ENCODE results near the gene PLA2G4E. TPM values are rescaled to one million over a fixed set of nuclear protein-coding genes. Genes with fewer than 3 reads are reported as not detected.

Gene PLA2G4E
- total and polyA plus RNA-seq, 2 experiments from 2014 or later = not detected

GRCh38 chr15:41967506-41968206 lies 53.2 kb downstream of the PLA2G4E start:
- H3K4me2 ChIP-seq = no peak overlapping the region
- peaks cover 34% of the 10 kb centered on the region for H4K20me1 ChIP-seq (replicated peaks; ENCODE audit: insufficient read depth)
- TF ChIP-seq POLR2AphosphoS5 (IDR thresholded peaks at IDR 0.05; ENCODE audit: low read depth) (no peak), STAT1 (IDR thresholded peaks at IDR 0.05; ENCODE audit: unreplicated experiment) (no peak), ZNF331 (CRISPR knock-in tag; IDR thresholded peaks at IDR 0.05; ENCODE audit: low read depth) (no peak), EZH2 (IDR thresholded peaks at IDR 0.05; ENCODE audit: low read depth, unreplicated experiment) (no peak)
- TF ChIP-seq, protein P1, sequence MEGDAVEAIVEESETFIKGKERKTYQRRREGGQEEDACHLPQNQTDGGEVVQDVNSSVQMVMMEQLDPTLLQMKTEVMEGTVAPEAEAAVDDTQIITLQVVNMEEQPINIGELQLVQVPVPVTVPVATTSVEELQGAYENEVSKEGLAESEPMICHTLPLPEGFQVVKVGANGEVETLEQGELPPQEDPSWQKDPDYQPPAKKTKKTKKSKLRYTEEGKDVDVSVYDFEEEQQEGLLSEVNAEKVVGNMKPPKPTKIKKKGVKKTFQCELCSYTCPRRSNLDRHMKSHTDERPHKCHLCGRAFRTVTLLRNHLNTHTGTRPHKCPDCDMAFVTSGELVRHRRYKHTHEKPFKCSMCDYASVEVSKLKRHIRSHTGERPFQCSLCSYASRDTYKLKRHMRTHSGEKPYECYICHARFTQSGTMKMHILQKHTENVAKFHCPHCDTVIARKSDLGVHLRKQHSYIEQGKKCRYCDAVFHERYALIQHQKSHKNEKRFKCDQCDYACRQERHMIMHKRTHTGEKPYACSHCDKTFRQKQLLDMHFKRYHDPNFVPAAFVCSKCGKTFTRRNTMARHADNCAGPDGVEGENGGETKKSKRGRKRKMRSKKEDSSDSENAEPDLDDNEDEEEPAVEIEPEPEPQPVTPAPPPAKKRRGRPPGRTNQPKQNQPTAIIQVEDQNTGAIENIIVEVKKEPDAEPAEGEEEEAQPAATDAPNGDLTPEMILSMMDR (conservative IDR thresholded peaks at IDR 0.05; ENCODE audit: low read depth in 2 of 2) = no peak
- H3K27me3 Mint-ChIP-seq (ENCODE audit: insufficient read depth, low read depth, poor library complexity) = peaks cover 2% of the 10 kb centered on the region
- peaks cover 30% of the 10 kb centered on the region for H3K4me1 Mint-ChIP-seq
- no peaks in the 10 kb centered on the region for H3K27me3 ChIP-seq (ENCODE audit: insufficient read depth)
- H3K27ac ChIP-seq (ENCODE audit: low read depth) = no peak overlapping the region
- no peaks in the 10 kb centered on the region for H3K36me3 ChIP-seq (ENCODE audit: insufficient read depth)
- no peaks in the 10 kb centered on the region for H3K9me2 ChIP-seq (ENCODE audit: insufficient read depth)
- DNase-seq (ENCODE audit: low spot score) (no peak), ATAC-seq (no peak)
- no peak overlapping the region; the same call in 1 of the 2 replicates for H3K27ac Mint-ChIP-seq
- no peak overlapping the region for H3K4me3 ChIP-seq
- peaks cover 9% of the 10 kb centered on the region; the same call in 2 of the 3 replicates for H3K36me3 Mint-ChIP-seq (ENCODE audit: low read depth)
- no peak overlapping the region for H2AFZ ChIP-seq
- no peak overlapping the region for H3K4me3 Mint-ChIP-seq
- no peaks in the 10 kb centered on the region for H3F3A ChIP-seq (replicated peaks; ENCODE audit: low read depth)
- peaks cover 82% of the 10 kb centered on the region for H3K79me2 ChIP-seq (replicated peaks; ENCODE audit: insufficient read depth)
- peaks cover 18% of the 10 kb centered on the region for H3K4me1 ChIP-seq (ENCODE audit: insufficient read depth)
- H3K9me3 Mint-ChIP-seq = no peaks in the 10 kb centered on the region

- Histone ChIP-seq H3K9me2 (ENCODE audit: insufficient read depth) (no peaks in the 10 kb centered on the region), H3K4me3 (no peak overlapping the region), H3K27me3 (ENCODE audit: insufficient read depth) (no peaks in the 10 kb centered on the region), H3K27ac (ENCODE audit: low read depth) (no peak overlapping the region), H4K20me1 (replicated peaks; ENCODE audit: insufficient read depth) (peaks cover 34% of the 10 kb centered on the region), H3K4me2 (no peak overlapping the region), H3F3A (replicated peaks; ENCODE audit: low read depth) (no peaks in the 10 kb centered on the region), H3K4me1 (ENCODE audit: insufficient read depth) (peaks cover 18% of the 10 kb centered on the region), H2AFZ (no peak overlapping the region), H3K79me2 (replicated peaks; ENCODE audit: insufficient read depth) (peaks cover 89% of the 10 kb centered on the region), H3K36me3 (ENCODE audit: insufficient read depth) (no peaks in the 10 kb centered on the region)
- TF ChIP-seq, protein P2, sequence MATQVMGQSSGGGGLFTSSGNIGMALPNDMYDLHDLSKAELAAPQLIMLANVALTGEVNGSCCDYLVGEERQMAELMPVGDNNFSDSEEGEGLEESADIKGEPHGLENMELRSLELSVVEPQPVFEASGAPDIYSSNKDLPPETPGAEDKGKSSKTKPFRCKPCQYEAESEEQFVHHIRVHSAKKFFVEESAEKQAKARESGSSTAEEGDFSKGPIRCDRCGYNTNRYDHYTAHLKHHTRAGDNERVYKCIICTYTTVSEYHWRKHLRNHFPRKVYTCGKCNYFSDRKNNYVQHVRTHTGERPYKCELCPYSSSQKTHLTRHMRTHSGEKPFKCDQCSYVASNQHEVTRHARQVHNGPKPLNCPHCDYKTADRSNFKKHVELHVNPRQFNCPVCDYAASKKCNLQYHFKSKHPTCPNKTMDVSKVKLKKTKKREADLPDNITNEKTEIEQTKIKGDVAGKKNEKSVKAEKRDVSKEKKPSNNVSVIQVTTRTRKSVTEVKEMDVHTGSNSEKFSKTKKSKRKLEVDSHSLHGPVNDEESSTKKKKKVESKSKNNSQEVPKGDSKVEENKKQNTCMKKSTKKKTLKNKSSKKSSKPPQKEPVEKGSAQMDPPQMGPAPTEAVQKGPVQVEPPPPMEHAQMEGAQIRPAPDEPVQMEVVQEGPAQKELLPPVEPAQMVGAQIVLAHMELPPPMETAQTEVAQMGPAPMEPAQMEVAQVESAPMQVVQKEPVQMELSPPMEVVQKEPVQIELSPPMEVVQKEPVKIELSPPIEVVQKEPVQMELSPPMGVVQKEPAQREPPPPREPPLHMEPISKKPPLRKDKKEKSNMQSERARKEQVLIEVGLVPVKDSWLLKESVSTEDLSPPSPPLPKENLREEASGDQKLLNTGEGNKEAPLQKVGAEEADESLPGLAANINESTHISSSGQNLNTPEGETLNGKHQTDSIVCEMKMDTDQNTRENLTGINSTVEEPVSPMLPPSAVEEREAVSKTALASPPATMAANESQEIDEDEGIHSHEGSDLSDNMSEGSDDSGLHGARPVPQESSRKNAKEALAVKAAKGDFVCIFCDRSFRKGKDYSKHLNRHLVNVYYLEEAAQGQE (IDR thresholded peaks at IDR 0.05; ENCODE audit: unreplicated experiment) = no peak
- TF ChIP-seq EZH2phosphoT487 (IDR thresholded peaks at IDR 0.05; ENCODE audit: unreplicated experiment) (no peak), STAT1 (IDR thresholded peaks at IDR 0.05; ENCODE audit: unreplicated experiment) (no peak), POLR2AphosphoS5 (IDR thresholded peaks at IDR 0.05; ENCODE audit: low read depth) (no peak), JUNB (IDR thresholded peaks at IDR 0.05; ENCODE audit: unreplicated experiment) (no peak)
- TF ChIP-seq, protein P1 (conservative IDR thresholded peaks at IDR 0.05; ENCODE audit: low read depth in 2 of 2) = no peak
- H3K4me3 Mint-ChIP-seq = no peak overlapping the region; the same call in 2 of the 3 replicates
- no peak for DNase-seq (ENCODE audit: low spot score)
- no peak for ATAC-seq
- peaks cover 30% of the 10 kb centered on the region for H3K4me1 Mint-ChIP-seq
- H3K36me3 Mint-ChIP-seq (ENCODE audit: low read depth) = peaks cover 13% of the 10 kb centered on the region
- peaks cover 2% of the 10 kb centered on the region for H3K27me3 Mint-ChIP-seq (ENCODE audit: insufficient read depth, low read depth, poor library complexity)
- no peak overlapping the region; the same call in 1 of the 2 replicates for H3K27ac Mint-ChIP-seq
- H3K9me3 Mint-ChIP-seq = peaks cover 3% of the 10 kb centered on the region; the same call in 1 of the 3 replicates
Measured at GRCh38 chr15:41966920-41967465, 53.8 kb downstream of the PLA2G4E start.
